Measurements from ENCODE around the gene STRA8. TPM values are rescaled to one million over a fixed set of nuclear protein-coding genes. Genes with fewer than 3 reads are reported as not detected.

The STRA8 gene
- not detected for total RNA-seq

GRCh38 chr7:135233570-135233969 is at the start of gene STRA8:
TSS of gene STRA8 (plus strand) at chr7:135233838. CDS start at chr7:135240525, 6,687 bp downstream.

DNA sequence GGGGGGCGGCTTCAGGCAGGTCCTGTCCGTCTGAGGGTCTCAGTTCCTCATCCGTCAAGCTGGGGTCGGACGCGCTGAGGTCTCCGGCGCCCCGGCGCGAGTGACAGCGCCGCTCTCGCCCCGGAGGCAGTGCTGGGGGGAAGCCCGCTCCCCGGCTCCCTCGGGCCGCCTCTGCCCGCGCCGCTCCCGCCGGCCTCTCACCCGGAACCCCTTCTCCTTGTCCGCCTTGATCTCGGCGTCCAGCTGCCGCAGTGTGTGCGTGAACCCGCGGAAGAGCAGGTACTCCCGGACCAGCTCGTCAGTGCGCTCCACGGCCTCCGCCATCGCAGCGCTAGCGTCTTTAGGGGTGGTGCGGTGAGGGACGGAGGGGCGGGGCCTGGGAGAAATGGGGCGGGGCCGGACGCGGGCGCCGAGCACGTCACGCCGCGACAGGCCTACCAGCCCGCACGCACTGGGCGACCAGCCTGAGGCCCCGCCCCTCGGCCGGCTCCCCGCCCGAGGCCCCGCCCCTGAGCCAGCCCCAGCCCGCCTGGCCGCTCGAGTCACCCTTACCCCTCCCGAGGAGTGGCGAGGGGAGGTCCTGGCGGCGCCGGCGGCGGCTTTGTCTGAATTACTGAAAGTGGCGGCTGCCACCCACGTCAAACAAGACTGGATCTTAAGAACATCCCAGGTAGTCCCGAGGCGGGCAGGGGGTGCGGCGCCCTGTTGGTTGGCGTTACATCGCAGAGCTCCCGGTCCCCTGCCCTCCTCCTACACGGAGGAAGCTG is 22.3 kb upstream of the STRA8 start, which contains the start of gene WDR91:
Gene WDR91 (minus strand): TSS at position 348 of the 767 bp plus-strand sequence. CDS start 24 bp downstream, at position 324.

Small RNAs within 50 kb of the gene (small RNA-seq; reads per million reads assigned to genes)
- not detected for gene MIR6509 (ENCODE audit: low replicate concordance)

Other genes with a start within 250 kb of the STRA8 start
- 10.3 TPM for gene AGBL3, start 247.3 kb upstream of the STRA8 start, total RNA-seq
- not detected for gene TMEM140, start 85.8 kb upstream of the STRA8 start, total RNA-seq
- 24.1 TPM for gene CYREN, start 63.1 kb upstream of the STRA8 start, total RNA-seq
- 17.8 TPM for gene WDR91, start 22.3 kb upstream of the STRA8 start, total RNA-seq

Measured in parietal lobe (tissue), 2 donors.